ENCODE results near the gene CAMK2G.

The CAMK2G gene

GRCh38 chr10:73879296-73880173 is 5.2 kb upstream of the CAMK2G start:
- peak; percentile 85 to 88 for DNase-seq (ENCODE audit: low read depth in 2 of 2)

- DNase-seq (ENCODE audit: low read depth in 2 of 2): no peak
Observed at GRCh38 chr10:73878365-73878764, 4.0 kb upstream of the CAMK2G start.

GRCh38 chr10:73877533-73878160 is 3.3 kb upstream of the CAMK2G start:
- DNase-seq (ENCODE audit: low read depth in 2 of 2): no peak

GRCh38 chr10:73876971-73877370 is 2.6 kb upstream of the CAMK2G start:
- no peak for DNase-seq (ENCODE audit: low read depth in 2 of 2)

- no peak for DNase-seq (ENCODE audit: low read depth in 2 of 2)
Observed at GRCh38 chr10:73876566-73876965, 2.2 kb upstream of the CAMK2G start.

- no peak for DNase-seq (ENCODE audit: low read depth in 2 of 2)
Observed at GRCh38 chr10:73876157-73876556, 1.8 kb upstream of the CAMK2G start.

- DNase-seq (ENCODE audit: low read depth in 2 of 2): no peak
Observed at GRCh38 chr10:73875139-73875475, 752 bp upstream of the CAMK2G start.

GRCh38 chr10:73873838-73874215 is 528 bp downstream of the CAMK2G start:
- no peak for DNase-seq (ENCODE audit: low read depth in 2 of 2)

- no peak for DNase-seq (ENCODE audit: low read depth in 2 of 2)
Observed at GRCh38 chr10:73873142-73873837, 1.1 kb downstream of the CAMK2G start.

GRCh38 chr10:73872190-73872710 is 2.1 kb downstream of the CAMK2G start:
- DNase-seq (ENCODE audit: low read depth in 2 of 2): no peak

GRCh38 chr10:73871295-73872189 is 2.8 kb downstream of the CAMK2G start:
- DNase-seq (ENCODE audit: low read depth in 2 of 2): no peak

GRCh38 chr10:73868655-73869195 is 5.6 kb downstream of the CAMK2G start:
- DNase-seq (ENCODE audit: low read depth in 2 of 2): no peak

- DNase-seq (ENCODE audit: low read depth in 2 of 2): no peak
Observed at GRCh38 chr10:73867871-73868631, 6.3 kb downstream of the CAMK2G start.

- DNase-seq (ENCODE audit: low read depth in 2 of 2): no peak
Observed at GRCh38 chr10:73867126-73867807, 7.1 kb downstream of the CAMK2G start.

GRCh38 chr10:73866621-73867020 is 7.7 kb downstream of the CAMK2G start:
- no peak for DNase-seq (ENCODE audit: low read depth in 2 of 2)

GRCh38 chr10:73865459-73866442 is 8.6 kb downstream of the CAMK2G start:
- no peak for DNase-seq (ENCODE audit: low read depth in 2 of 2)

GRCh38 chr10:73865107-73865458 is 9.3 kb downstream of the CAMK2G start:
- DNase-seq (ENCODE audit: low read depth in 2 of 2): no peak

GRCh38 chr10:73864229-73864628 is 10.1 kb downstream of the CAMK2G start:
- DNase-seq (ENCODE audit: low read depth in 2 of 2): no peak
